ENCODE results near the gene NET1. TPM values are rescaled to one million over a fixed set of nuclear protein-coding genes. Genes with fewer than 3 reads are reported as not detected.

Gene NET1
- total and polyA plus RNA-seq, 2 donors (not counting 3 experiments of a cell fraction or from before 2014, with no cell fraction given): 14.4 to 46.3 TPM

- Histone ChIP-seq H3K36me3 (ENCODE audit: control insufficient read depth in 2 of 2, extremely low read depth in 1 of 2, insufficient read depth in 2 of 2, low read length in 2 of 2) (peaks cover 0 to 2% of the 10 kb centered on the region in 2 experiments), H2AFZ (ENCODE audit: low read depth, low read length) (no peak overlapping the region), H3K27ac (ENCODE audit: insufficient read depth, low read depth, low read length) (no peak overlapping the region), H4K20me1 (replicated peaks; ENCODE audit: control insufficient read depth, extremely low read depth, insufficient read depth, low read length) (no peaks in the 10 kb centered on the region), H3K9me3 (replicated peaks; ENCODE audit: control insufficient read depth, insufficient read depth, low read length) (no peaks in the 10 kb centered on the region), H3K4me2 (ENCODE audit: insufficient read depth, low read length) (no peak overlapping the region), H3K27me3 (ENCODE audit: control insufficient read depth in 2 of 2, insufficient read depth in 2 of 2, low read length in 2 of 2) (no peaks in the 10 kb centered on the region), H3K9me1 (replicated peaks; ENCODE audit: control insufficient read depth, extremely low read depth, insufficient read depth, low read length) (no peaks in the 10 kb centered on the region), H3K9ac (replicated peaks; ENCODE audit: extremely low read depth, insufficient read depth, low read length) (no peak overlapping the region), H3K79me2 (ENCODE audit: control insufficient read depth, insufficient read depth, low read length) (peaks cover 30% of the 10 kb centered on the region), H3K4me3 (replicated peaks in 1 of 3; ENCODE audit: insufficient read depth in 1 of 3, low read depth in 1 of 3, low read length in 3 of 3) (no peak overlapping the region), H3K4me1 (ENCODE audit: control insufficient read depth, extremely low read depth, insufficient read depth, low read length) (no peaks in the 10 kb centered on the region)
- DNase-seq (ENCODE audit: low read depth, low spot score) (no peak), FAIRE-seq (no peak)
- ChIA-PET CTCF (interaction anchor here (0.7 to 5.8 kb wide), 13 partner anchors 9 to 620 kb away, joined by 3 to 97 read pairs (median 8); partner anchors contain the start of gene AKR1C3), POLR2A (interaction anchor here (0.7 kb wide), 1 partner anchor 11 kb away, joined by 6 read pairs; no protein-coding TSS in a partner anchor)
- BruUV-seq (replicated peaks): no TSS peak
- dilution Hi-C loops (cut with MboI; ENCODE audit: extremely low pct_ligation_motif_present, low sequenced_read_pairs): no loop called here
- TF ChIP-seq GATA2 (IDR thresholded peaks at IDR 0.05; ENCODE audit: insufficient read depth, insufficient read length, low read depth, low read length) (no peak), CTCF (IDR thresholded peaks at IDR 0.05; ENCODE audit: extremely low read depth in 1 of 2, insufficient read depth in 1 of 2, low read depth in 1 of 2, low read length in 2 of 2) (no peak), POLR2A (IDR thresholded peaks at IDR 0.05; ENCODE audit: low read depth, low read length) (no peak), MYC (IDR thresholded peaks at IDR 0.05; ENCODE audit: low read depth, low read length) (no peak), FOS (IDR thresholded peaks at IDR 0.05; ENCODE audit: borderline replicate concordance, insufficient read depth, low read length) (no peak), JUN (IDR thresholded peaks at IDR 0.05; ENCODE audit: borderline replicate concordance, insufficient read depth, insufficient read length, low read depth) (no peak), EZH2 (IDR thresholded peaks at IDR 0.05; ENCODE audit: borderline replicate concordance, low read depth, low read length, severe bottlenecking) (no peak), POLR2AphosphoS5 (IDR thresholded peaks at IDR 0.05; ENCODE audit: insufficient read depth, low read depth, low read length) (no peak), MAX (IDR thresholded peaks at IDR 0.05; ENCODE audit: insufficient read depth, insufficient read length) (no peak)
- intact Hi-C loops (cut with micrococcal nuclease): loop anchor here (2.0 kb wide), 3 partner anchors 51 to 621 kb away; partner anchors contain the start of gene AKR1C3
Measured at GRCh38 chr10:5435328-5435727, 23.0 kb downstream of the NET1 start.
